Small intestine (tissue), 7 donors: Measurements from ENCODE around the gene RAB7B. TPM values are rescaled to one million over a fixed set of nuclear protein-coding genes. Genes with fewer than 3 reads are reported as not detected.

Source experiments
- DNase-seq, 2 donors: peaks; one replicate each; pipeline versions ENCODE4 v3.0.0 to v3.0.0-alpha.2; 2013
- FAIRE-seq: peaks from 2 replicates; lab custom pipeline; 2012; peaks lifted over from hg19 to GRCh38; lab: Jason Lieb, UNC
- H3K27ac ChIP-seq, 3 donors: one replicate each; pipeline ENCODE4 v1.5.1; 2013; ENCODE audit warnings: low read length in 2 of 3, mild to moderate bottlenecking in 2 of 3, control low read depth in 1 of 3, inconsistent platforms in 1 of 3, low read depth in 1 of 3, moderate library complexity in 1 of 3
- H3K27me3 ChIP-seq, 3 donors: one replicate each; pipeline ENCODE4 v1.6.1; 2013; ENCODE audit warnings: low read length in 3 of 3, inconsistent platforms in 1 of 3; ENCODE audit not compliant: control insufficient read depth in 3 of 3, insufficient read depth in 3 of 3
- H3K36me3 ChIP-seq, 3 donors: one replicate each; pipeline ENCODE4 v1.6.1; 2013; ENCODE audit warnings: low read length in 3 of 3, inconsistent platforms in 1 of 3, low read depth in 1 of 3, mild to moderate bottlenecking in 1 of 3, moderate library complexity in 1 of 3; ENCODE audit not compliant: control insufficient read depth in 3 of 3, insufficient read depth in 2 of 3
- H3K4me1 ChIP-seq, 3 donors: one replicate each; pipeline ENCODE4 v1.6.1; 2013; ENCODE audit warnings: low read length in 2 of 3, inconsistent platforms in 1 of 3, low read depth in 1 of 3, mild to moderate bottlenecking in 1 of 3, moderate library complexity in 1 of 3; ENCODE audit not compliant: control insufficient read depth in 3 of 3, insufficient read depth in 2 of 3
- H3K4me3 ChIP-seq, 3 donors: one replicate each; pipeline ENCODE4 v1.5.1; 2013; ENCODE audit warnings: low read length in 3 of 3, control low read depth in 1 of 3, inconsistent platforms in 1 of 3, low read depth in 1 of 3, mild to moderate bottlenecking in 1 of 3, moderate library complexity in 1 of 3
- H3K9me3 ChIP-seq, 2 donors: one replicate each; pipeline ENCODE4 v1.6.1; 2013; ENCODE audit warnings: low read depth in 1 of 2, low read length in 1 of 2; ENCODE audit not compliant: control insufficient read depth in 2 of 2, insufficient read depth in 1 of 2
- WGBS, 3 donors: extraction: QIAGEN DNeasy Blood & Tissue Kit; methylation state at CpG; one replicate each; pipeline ENCODE4 v1.1.7; 2013; 5-methylcytosine and 5-hydroxymethylcytosine counted together
- polyA plus RNA-seq, 4 donors: library from polyadenylated mRNA; stranded (reverse) in 3 of 4; unstranded in 1 of 4; fragments of 200-250 nt in 3 of 4; fragments of 120-200 nt in 1 of 4; gene quantifications; one replicate each; pipeline versions ENCODE4 v1.2.1 to v1.2.3, GENCODE V29; 2013
- donor health status: healthy with polysubstance abuse.
- donor health status: control.
- donor health status: control.
- donor health status: Bipolar disorder and iron deficiency.
- donor health status: healthy.

RAB7B gene
- polyA plus RNA-seq, 4 donors = 0.45 to 3.6 (median 0.89) TPM

- DNase-seq (no peak), FAIRE-seq (no peak)
- Histone ChIP-seq H3K27me3 (no peaks in the 10 kb centered on the region), H3K4me1 (no peaks in the 10 kb centered on the region), H3K36me3 (no peaks in the 10 kb centered on the region), H3K27ac (no peak overlapping the region), H3K9me3 (no peaks in the 10 kb centered on the region), H3K4me3 (no peak overlapping the region)
- WGBS, 3 donors = 67 to 84% (median 82%) methylated on average over 4 of the region's 4 CpGs
Observed at GRCh38 chr1:205976036-205976435, 27.2 kb downstream of the RAB7B start.

GRCh38 chr1:205975387-205975998 is 27.7 kb downstream of the RAB7B start:
- no peak for DNase-seq
- WGBS, 3 donors = 65 to 77% (median 73%) methylated on average over 15 of the region's 15 CpGs
- FAIRE-seq = no peak

GRCh38 chr1:205974712-205975111 is 28.5 kb downstream of the RAB7B start:
- FAIRE-seq (no peak), DNase-seq (no peak)
- H3K36me3 ChIP-seq = no peaks in the 10 kb centered on the region
- H3K9me3 ChIP-seq = no peaks in the 10 kb centered on the region
- H3K4me3 ChIP-seq = no peak overlapping the region
- no peak overlapping the region for H3K27ac ChIP-seq
- whole genome bisulfite sequencing, 3 donors = 86 to 95% (median 89%) methylated on average over 3 of the region's 3 CpGs
- H3K4me1 ChIP-seq = no peaks in the 10 kb centered on the region
- H3K27me3 ChIP-seq = no peaks in the 10 kb centered on the region

More at GRCh38 chr1:205975387-205975998, 27.7 kb downstream of the RAB7B start:
- no peak overlapping the region for H3K27ac ChIP-seq
- no peaks in the 10 kb centered on the region for H3K36me3 ChIP-seq
- H3K4me3 ChIP-seq = no peak overlapping the region
- H3K27me3 ChIP-seq = no peaks in the 10 kb centered on the region
- H3K9me3 ChIP-seq = no peaks in the 10 kb centered on the region
- H3K4me1 ChIP-seq = no peaks in the 10 kb centered on the region

- H3K4me3 ChIP-seq = no peak overlapping the region
- H3K36me3 ChIP-seq = no peaks in the 10 kb centered on the region
- no peaks in the 10 kb centered on the region for H3K9me3 ChIP-seq
- no peak overlapping the region for H3K27ac ChIP-seq
- no peaks in the 10 kb centered on the region for H3K27me3 ChIP-seq
- DNase-seq (no peak), FAIRE-seq (no peak)
- no peaks in the 10 kb centered on the region for H3K4me1 ChIP-seq
- WGBS, 3 donors = 97% methylated on average over 8 of the region's 8 CpGs
Observed at GRCh38 chr1:205973377-205974232, 29.6 kb downstream of the RAB7B start.

GRCh38 chr1:205972491-205973168 is 30.6 kb downstream of the RAB7B start:
- no peak overlapping the region for H3K4me3 ChIP-seq
- 73 to 79% (median 76%) methylated on average over 11 of the region's 11 CpGs for WGBS, 3 donors
- H3K36me3 ChIP-seq = no peaks in the 10 kb centered on the region
- FAIRE-seq (no peak), DNase-seq (no peak)
- H3K27me3 ChIP-seq = no peaks in the 10 kb centered on the region
- H3K4me1 ChIP-seq = no peaks in the 10 kb centered on the region
- no peak overlapping the region for H3K27ac ChIP-seq
- no peaks in the 10 kb centered on the region for H3K9me3 ChIP-seq

- FAIRE-seq (no peak), DNase-seq (no peak)
- Histone ChIP-seq H3K9me3 (no peaks in the 10 kb centered on the region), H3K4me1 (no peaks in the 10 kb centered on the region), H3K27ac (no peak overlapping the region), H3K27me3 (no peaks in the 10 kb centered on the region), H3K4me3 (no peak overlapping the region), H3K36me3 (no peaks in the 10 kb centered on the region)
- 62 to 74% (median 66%) methylated on average over 4 of the region's 4 CpGs for WGBS, 3 donors
Observed at GRCh38 chr1:205972081-205972480, 31.1 kb downstream of the RAB7B start.

GRCh38 chr1:205971082-205971481 is 32.1 kb downstream of the RAB7B start:
- DNase-seq = no peak
- H3K36me3 ChIP-seq = no peaks in the 10 kb centered on the region
- no peaks in the 10 kb centered on the region for H3K4me1 ChIP-seq
- H3K27ac ChIP-seq = no peak overlapping the region
- H3K4me3 ChIP-seq = no peak overlapping the region
- 54 to 79% (median 75%) methylated on average over 4 of the region's 4 CpGs for WGBS, 3 donors
- no peaks in the 10 kb centered on the region for H3K9me3 ChIP-seq
- FAIRE-seq = no peak
- H3K27me3 ChIP-seq = no peaks in the 10 kb centered on the region

GRCh38 chr1:205970486-205970885 is 32.7 kb downstream of the RAB7B start:
- WGBS, 3 donors = 18 to 24% (median 19%) methylated on average over 1 of the region's 1 CpG
- Histone ChIP-seq H3K4me1 (no peaks in the 10 kb centered on the region), H3K36me3 (no peaks in the 10 kb centered on the region), H3K27me3 (no peaks in the 10 kb centered on the region), H3K4me3 (no peak overlapping the region), H3K27ac (no peak overlapping the region), H3K9me3 (no peaks in the 10 kb centered on the region)
- DNase-seq (no peak), FAIRE-seq (no peak)
